HEK293 (cell line): ENCODE results near the gene HPDL.
A peak's percentile ranks its signal among the peaks of the same experiment; 100 is the strongest.

ENCODE experiments used
- ATF2 ChIP-seq: fragments of 450-650 bp; formaldehyde crosslinking; IDR thresholded peaks from 2 replicates; pipeline ENCODE4 v1.5.1; 2016; ENCODE audit warnings: missing biosample characterization, missing genetic modification characterization, low read depth
- BCL11B ChIP-seq: fragments of 450-650 bp; formaldehyde crosslinking; IDR thresholded peaks from 2 replicates; pipeline ENCODE4 v1.5.1; 2016; ENCODE audit warnings: low read depth, missing biosample characterization, missing genetic modification characterization
- HOXD13 ChIP-seq: sonication (generic); formaldehyde crosslinking; IDR thresholded peaks from 2 replicates; pipeline ENCODE4 v1.8.0; 2022; ENCODE audit warnings: missing genetic modification reagents, borderline replicate concordance
- KLF16 ChIP-seq: fragments of 450-650 bp; formaldehyde crosslinking; IDR thresholded peaks from 2 replicates; pipeline ENCODE4 v1.5.1; 2017; ENCODE audit warnings: missing biosample characterization, missing genetic modification characterization
- KLF8 ChIP-seq: fragments of 450-650 bp; formaldehyde crosslinking; IDR thresholded peaks from 2 replicates; pipeline ENCODE4 v1.5.1; 2016; ENCODE audit warnings: missing biosample characterization, missing genetic modification characterization
- OSR2 ChIP-seq: fragments of 450-650 bp; formaldehyde crosslinking; IDR thresholded peaks from 2 replicates; pipeline ENCODE4 v1.5.1; 2016; ENCODE audit warnings: missing biosample characterization, missing genetic modification characterization
- OVOL3 ChIP-seq: fragments of 450-650 bp; formaldehyde crosslinking; IDR thresholded peaks from 2 replicates; pipeline ENCODE4 v1.5.1; 2016; ENCODE audit warnings: missing biosample characterization, missing genetic modification characterization
- PRDM10 ChIP-seq: fragments of 450-650 bp; formaldehyde crosslinking; IDR thresholded peaks from 2 replicates; pipeline ENCODE4 v1.5.1; 2016; ENCODE audit warnings: missing biosample characterization, missing genetic modification characterization
- TCF7L2 ChIP-seq: IDR thresholded peaks from 2 replicates; pipeline ENCODE4 v1.6.1; 2011; ENCODE audit warnings: low read depth, mild to moderate bottlenecking, inconsistent platforms, low read length, moderate library complexity, borderline replicate concordance
- TRIM28 ChIP-seq: IDR thresholded peaks from 2 replicates; pipeline ENCODE4 v1.6.1; 2011; ENCODE audit warnings: low read length, control low read depth, borderline replicate concordance
- ZBTB1 ChIP-seq: fragments of 450-650 bp; formaldehyde crosslinking; IDR thresholded peaks from 2 replicates; pipeline ENCODE4 v1.5.1; 2016; ENCODE audit warnings: missing biosample characterization, missing genetic modification characterization
- ZBTB17 ChIP-seq: fragments of 450-650 bp; formaldehyde crosslinking; IDR thresholded peaks from 2 replicates; pipeline ENCODE4 v1.5.1; 2016; ENCODE audit warnings: missing biosample characterization, missing genetic modification characterization
- ZBTB20 ChIP-seq: fragments of 450-650 bp; formaldehyde crosslinking; IDR thresholded peaks from 2 replicates; pipeline ENCODE4 v1.5.1; 2016; ENCODE audit warnings: missing biosample characterization, missing genetic modification characterization
- ZNF155 ChIP-seq: fragments of 450-650 bp; formaldehyde crosslinking; IDR thresholded peaks from 2 replicates; pipeline ENCODE4 v1.5.1; 2016; ENCODE audit warnings: missing biosample characterization, missing genetic modification characterization
- ZNF211 ChIP-seq: fragments of 450-650 bp; formaldehyde crosslinking; IDR thresholded peaks from 2 replicates; pipeline ENCODE4 v1.5.1; 2016; ENCODE audit warnings: low read depth, missing biosample characterization, missing genetic modification characterization
- ZNF221 ChIP-seq: fragments of 450-650 bp; formaldehyde crosslinking; IDR thresholded peaks from 2 replicates; pipeline ENCODE4 v1.5.1; 2017; ENCODE audit warnings: missing biosample characterization, missing genetic modification characterization, borderline replicate concordance
- ZNF26 ChIP-seq: fragments of 450-650 bp; formaldehyde crosslinking; IDR thresholded peaks from 2 replicates; pipeline ENCODE4 v1.5.1; 2016; ENCODE audit warnings: missing biosample characterization, missing genetic modification characterization
- ZNF423 ChIP-seq: fragments of 450-650 bp; formaldehyde crosslinking; IDR thresholded peaks from 2 replicates; pipeline ENCODE4 v1.5.1; 2016; ENCODE audit warnings: missing biosample characterization, missing genetic modification characterization
- ZNF529 ChIP-seq: fragments of 450-650 bp; formaldehyde crosslinking; IDR thresholded peaks from 2 replicates; pipeline ENCODE4 v1.5.1; 2017; ENCODE audit warnings: missing genetic modification characterization, missing biosample characterization; ENCODE audit not compliant: insufficient replicate concordance
- ZNF544 ChIP-seq: fragments of 450-650 bp; formaldehyde crosslinking; IDR thresholded peaks from 2 replicates; pipeline ENCODE4 v1.5.0; 2017; ENCODE audit warnings: missing biosample characterization, missing genetic modification characterization
- ZNF600 ChIP-seq: fragments of 450-650 bp; formaldehyde crosslinking; IDR thresholded peaks from 2 replicates; pipeline ENCODE4 v1.5.1; 2016; ENCODE audit warnings: missing biosample characterization, missing genetic modification characterization
- ZNF621 ChIP-seq: fragments of 450-650 bp; formaldehyde crosslinking; IDR thresholded peaks from 2 replicates; pipeline ENCODE4 v1.5.1; 2017; ENCODE audit warnings: missing biosample characterization, missing genetic modification characterization
- ZNF654 ChIP-seq: fragments of 450-650 bp; formaldehyde crosslinking; IDR thresholded peaks from 2 replicates; pipeline ENCODE4 v1.5.1; 2016; ENCODE audit warnings: low read depth, missing biosample characterization, missing genetic modification characterization
- ZNF76 ChIP-seq: fragments of 450-650 bp; formaldehyde crosslinking; IDR thresholded peaks from 2 replicates; pipeline ENCODE4; 2016; ENCODE audit warnings: low read depth, missing biosample characterization, missing genetic modification characterization, borderline replicate concordance
- ZNF776 ChIP-seq: fragments of 450-650 bp; formaldehyde crosslinking; IDR thresholded peaks from 2 replicates; pipeline ENCODE4 v1.5.0; 2017; ENCODE audit warnings: missing biosample characterization, missing genetic modification characterization, borderline replicate concordance
- ZSCAN4 ChIP-seq: fragments of 450-650 bp; formaldehyde crosslinking; IDR thresholded peaks from 2 replicates; pipeline ENCODE4 v1.5.1; 2017; ENCODE audit warnings: missing biosample characterization, missing genetic modification characterization
- ZSCAN5A ChIP-seq: fragments of 450-650 bp; formaldehyde crosslinking; IDR thresholded peaks from 2 replicates; pipeline ENCODE4 v1.5.1; 2016; ENCODE audit warnings: missing biosample characterization, missing genetic modification characterization

The HPDL gene

GRCh38 chr1:45303520-45304310 lies 23.0 kb upstream of the HPDL start (continued):
- peak; percentile 41 for TF ChIP-seq PRDM10 (tag by site-specific recombination)
- peak; percentile 31; the same call in 1 of the 2 replicates for TF ChIP-seq TRIM28
- peak; percentile 80 for TF ChIP-seq OVOL3 (tag by site-specific recombination)
- TF ChIP-seq ZBTB20 = peak; percentile 68
- no peak for TF ChIP-seq ZNF221 (tag by site-specific recombination)
- peak; percentile 43 for TF ChIP-seq ZNF654 (tag by site-specific recombination)
- TF ChIP-seq ZNF600 (tag by site-specific recombination) = peak; percentile 49
- no peak for TF ChIP-seq ZNF26 (tag by site-specific recombination)
- TF ChIP-seq ZBTB1 (tag by site-specific recombination) = peak; percentile 28; the same call in 1 of the 2 replicates
- TF ChIP-seq ZNF76 (tag by site-specific recombination) = peak; percentile 96
- TF ChIP-seq ZNF529 (tag by site-specific recombination) = no peak
- TF ChIP-seq OSR2 (tag by site-specific recombination) = peak; percentile 73
- TF ChIP-seq ZNF776 = no peak
- peak; percentile 97 for TF ChIP-seq KLF16
- no peak for TF ChIP-seq ZNF544 (tag by site-specific recombination)
- TF ChIP-seq ZNF621 (tag by site-specific recombination) = no peak
- TF ChIP-seq KLF8 (tag by site-specific recombination) = peak; percentile 90
- peak; percentile 84 for TF ChIP-seq ATF2 (tag by site-specific recombination)
- no peak for TF ChIP-seq ZNF155 (tag by site-specific recombination)
- TF ChIP-seq BCL11B (tag by site-specific recombination) = peak; percentile 85; the same call in 1 of the 2 replicates
- TF ChIP-seq HOXD13 = 0 out of 2 replicates have a peak, but pooled peaks have one; percentile 12
- TF ChIP-seq ZNF423 = peak; percentile 92
- TF ChIP-seq ZSCAN4 (tag by site-specific recombination) = 0 out of 2 replicates have a peak, but pooled peaks have one; percentile 24
- TF ChIP-seq TCF7L2 = peak; percentile 99
- peak; percentile 85; the same call in 1 of the 2 replicates for TF ChIP-seq ZSCAN5A (tag by site-specific recombination)
- TF ChIP-seq ZBTB17 (tag by site-specific recombination) = peak; percentile 99
- no peak for TF ChIP-seq ZNF211 (tag by site-specific recombination)
